Trophoblast cell (in vitro differentiated cells and primary cell): ENCODE results near the gene LRP2.

Source experiments
- DNase-seq, 2 donors: peaks; one replicate each; pipeline ENCODE4 v3.0.0-alpha.2; 2016
- H2AFZ ChIP-seq: 2 replicates; pipeline ENCODE4 v1.6.1; 2013; ENCODE audit warnings: low read length, moderate library complexity, mild to moderate bottlenecking; ENCODE audit not compliant: insufficient read depth, poor library complexity
- H2AK5ac ChIP-seq: 2 replicates; pipeline ENCODE4 v1.6.1; 2013; ENCODE audit warnings: mild to moderate bottlenecking, low read length
- H2BK120ac ChIP-seq: 2 replicates; pipeline ENCODE4 v1.6.1; 2013; ENCODE audit warnings: low read length, mild to moderate bottlenecking, moderate library complexity; ENCODE audit not compliant: insufficient read depth, poor library complexity
- H2BK12ac ChIP-seq: 2 replicates; pipeline ENCODE4 v1.6.1; 2013; ENCODE audit warnings: mild to moderate bottlenecking, low read length, moderate library complexity
- H2BK5ac ChIP-seq: 2 replicates; pipeline ENCODE4 v1.6.1; 2013; ENCODE audit warnings: low read length, low read depth, moderate library complexity, mild to moderate bottlenecking; ENCODE audit not compliant: poor library complexity
- H3K14ac ChIP-seq: 2 replicates; pipeline ENCODE4 v1.6.1; 2013; ENCODE audit warnings: mild to moderate bottlenecking, low read length
- H3K18ac ChIP-seq: 2 replicates; pipeline ENCODE4 v1.6.1; 2013; ENCODE audit warnings: mild to moderate bottlenecking, low read length
- H3K23ac ChIP-seq: 2 replicates; pipeline ENCODE4 v1.6.1; 2013; ENCODE audit warnings: low read length
- H3K27ac ChIP-seq: 2 replicates; pipeline ENCODE4 v1.5.1; 2013; ENCODE audit warnings: low read depth, mild to moderate bottlenecking, inconsistent platforms, low read length, moderate library complexity
- H3K27me3 ChIP-seq: 2 replicates; pipeline ENCODE4 v1.6.1; 2013; ENCODE audit warnings: inconsistent platforms, mild to moderate bottlenecking, low read length, moderate library complexity; ENCODE audit not compliant: insufficient read depth
- H3K36me3 ChIP-seq, 2 experiments: 1 replicate in 1 of 2; 2 replicates in 1 of 2; pipeline ENCODE4 v1.6.1; 2013; ENCODE audit warnings: low read length in 2 of 2, mild to moderate bottlenecking in 2 of 2, moderate library complexity in 1 of 2; ENCODE audit not compliant: insufficient read depth in 2 of 2, control insufficient read depth in 1 of 2
- H3K4ac ChIP-seq: 2 replicates; pipeline ENCODE4 v1.6.1; 2013; ENCODE audit warnings: low read depth, mild to moderate bottlenecking, low read length, moderate library complexity
- H3K4me1 ChIP-seq, 2 experiments: 1 replicate in 1 of 2; 2 replicates in 1 of 2; pipeline ENCODE4 v1.6.1; 2013; ENCODE audit warnings: low read length in 2 of 2, mild to moderate bottlenecking in 2 of 2, moderate library complexity in 1 of 2; ENCODE audit not compliant: insufficient read depth in 2 of 2, control insufficient read depth in 1 of 2
- H3K4me2 ChIP-seq: 2 replicates; pipeline ENCODE4 v1.6.1; 2013; ENCODE audit warnings: inconsistent platforms, mild to moderate bottlenecking, low read length, moderate library complexity
- H3K4me3 ChIP-seq: 2 replicates; pipeline ENCODE4 v1.5.1; 2013; ENCODE audit warnings: mild to moderate bottlenecking, low read depth, low read length, inconsistent platforms
- H3K79me1 ChIP-seq: one replicate; pipeline ENCODE4 v1.6.1; 2013; ENCODE audit warnings: low read length
- H3K79me2 ChIP-seq: 2 replicates; pipeline ENCODE4 v1.6.1; 2013; ENCODE audit warnings: low read length, mild to moderate bottlenecking; ENCODE audit not compliant: control insufficient read depth, insufficient read depth, poor library complexity
- H3K9ac ChIP-seq: 2 replicates; pipeline ENCODE4 v1.6.1; 2013; ENCODE audit warnings: mild to moderate bottlenecking, low read length
- H3K9me3 ChIP-seq: 2 replicates; pipeline ENCODE4 v1.6.1; 2013; ENCODE audit warnings: low read depth, mild to moderate bottlenecking, control low read depth, inconsistent platforms, low read length; ENCODE audit not compliant: insufficient read depth
- H4K12ac ChIP-seq: 2 replicates; pipeline ENCODE4 v1.6.1; 2013; ENCODE audit warnings: low read depth, mild to moderate bottlenecking, low read length, moderate library complexity
- H4K8ac ChIP-seq: 2 replicates; pipeline ENCODE4 v1.6.1; 2013; ENCODE audit warnings: low read depth, mild to moderate bottlenecking, low read length, moderate library complexity
- H4K91ac ChIP-seq: one replicate; pipeline ENCODE4 v1.6.1; 2013; ENCODE audit warnings: low read depth, mild to moderate bottlenecking, low read length, moderate library complexity
- WGBS: extraction: QIAGEN DNeasy Blood & Tissue Kit; methylation state at CpG from one replicate; pipeline ENCODE4 v1.1.7; 2013; ENCODE audit warnings: missing lambda C conversion rate; ENCODE audit not compliant: insufficient read length, insufficient coverage; ENCODE audit errors: extremely low coverage; 5-methylcytosine and 5-hydroxymethylcytosine counted together

The LRP2 gene

GRCh38 chr2:169139993-169140767 is 222.2 kb downstream of the LRP2 start:
- Histone ChIP-seq H2AK5ac (no peak overlapping the region), H3K4me3 (no peak overlapping the region), H2BK120ac (no peak overlapping the region), H3K36me3 (peaks cover 0 to 2% of the 10 kb centered on the region in 2 experiments), H3K4me1 (peaks cover 2 to 3% of the 10 kb centered on the region in 2 experiments), H4K8ac (no peak overlapping the region), H3K9ac (no peak overlapping the region), H2BK5ac (no peak overlapping the region), H3K18ac (no peak overlapping the region), H3K27me3 (no peaks in the 10 kb centered on the region), H3K23ac (no peak overlapping the region), H3K4me2 (no peak overlapping the region), H4K91ac (no peak overlapping the region), H3K79me2 (no peaks in the 10 kb centered on the region), H3K4ac (no peak overlapping the region), H3K14ac (no peak overlapping the region), H3K27ac (no peak overlapping the region), H2BK12ac (no peak overlapping the region), H4K12ac (no peak overlapping the region), H2AFZ (no peak overlapping the region), H3K79me1 (no peaks in the 10 kb centered on the region), H3K9me3 (no peaks in the 10 kb centered on the region)
- WGBS, result no CpG with 5 or more reads among the region's 8 CpGs
- no peak for DNase-seq

DNA sequence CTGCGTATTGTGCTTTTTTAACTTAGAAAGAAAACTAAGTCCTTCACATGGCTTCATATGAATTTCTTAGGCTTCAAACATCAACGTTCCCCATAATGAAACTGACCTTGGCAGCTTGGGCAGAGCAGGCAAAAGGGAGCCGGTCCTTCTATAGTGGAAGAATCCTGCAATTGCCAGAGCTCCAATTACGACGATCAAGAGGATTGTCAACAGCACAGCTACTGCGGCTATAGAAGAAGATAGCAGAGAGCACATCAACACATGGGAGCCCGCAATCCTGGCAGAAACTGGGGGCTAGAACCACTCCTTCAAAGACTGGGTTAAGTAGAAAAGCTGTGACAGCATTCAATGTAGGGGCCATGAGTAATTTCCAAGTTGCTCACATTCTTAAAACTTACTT is 223.2 kb downstream of the LRP2 start:
- no peak overlapping the region for H3K4me2 ChIP-seq
- H3K14ac ChIP-seq, result no peak overlapping the region
- H3K9me3 ChIP-seq, result no peaks in the 10 kb centered on the region
- H3K18ac ChIP-seq, result no peak overlapping the region
- H3K79me1 ChIP-seq, result no peaks in the 10 kb centered on the region
- H4K8ac ChIP-seq, result no peak overlapping the region
- no peak overlapping the region for H3K4me3 ChIP-seq
- H3K27ac ChIP-seq, result no peak overlapping the region
- peaks cover 2 to 3% of the 10 kb centered on the region in 2 experiments for H3K4me1 ChIP-seq
- H3K9ac ChIP-seq, result no peak overlapping the region
- peak in 1 of 2 donors; percentile 8 for DNase-seq
- peaks cover 0 to 2% of the 10 kb centered on the region in 2 experiments for H3K36me3 ChIP-seq
- H2BK120ac ChIP-seq, result no peak overlapping the region
- no peak overlapping the region for H3K23ac ChIP-seq
- H3K27me3 ChIP-seq, result no peaks in the 10 kb centered on the region
- WGBS, result no CpG with 5 or more reads among the region's 7 CpGs
- H4K12ac ChIP-seq, result no peak overlapping the region
- H4K91ac ChIP-seq, result no peak overlapping the region
- no peak overlapping the region for H3K4ac ChIP-seq
- H2BK5ac ChIP-seq, result no peak overlapping the region
- no peak overlapping the region for H2AK5ac ChIP-seq
- no peak overlapping the region for H2BK12ac ChIP-seq
- no peaks in the 10 kb centered on the region for H3K79me2 ChIP-seq
- no peak overlapping the region for H2AFZ ChIP-seq

GRCh38 chr2:169137924-169138323 is 224.4 kb downstream of the LRP2 start:
- no CpG with 5 or more reads among the region's 2 CpGs for WGBS
- H3K23ac ChIP-seq, result no peak overlapping the region
- H3K79me1 ChIP-seq, result no peaks in the 10 kb centered on the region
- H4K91ac ChIP-seq, result no peak overlapping the region
- no peak overlapping the region for H4K12ac ChIP-seq
- H3K4me1 ChIP-seq, result peaks cover 2 to 3% of the 10 kb centered on the region in 2 experiments
- H4K8ac ChIP-seq, result no peak overlapping the region
- no peak overlapping the region for H2AK5ac ChIP-seq
- H3K4me3 ChIP-seq, result no peak overlapping the region
- H3K4ac ChIP-seq, result no peak overlapping the region
- peaks cover 0 to 2% of the 10 kb centered on the region in 2 experiments for H3K36me3 ChIP-seq
- H3K9me3 ChIP-seq, result no peaks in the 10 kb centered on the region
- no peak overlapping the region for H3K14ac ChIP-seq
- no peak overlapping the region for H2BK12ac ChIP-seq
- H3K18ac ChIP-seq, result no peak overlapping the region
- H3K27ac ChIP-seq, result no peak overlapping the region
- H3K79me2 ChIP-seq, result no peaks in the 10 kb centered on the region
- H3K9ac ChIP-seq, result no peak overlapping the region
- DNase-seq, result no peak
- H2BK5ac ChIP-seq, result no peak overlapping the region
- no peaks in the 10 kb centered on the region for H3K27me3 ChIP-seq
- no peak overlapping the region for H2AFZ ChIP-seq
- no peak overlapping the region for H3K4me2 ChIP-seq
- no peak overlapping the region for H2BK120ac ChIP-seq

- no CpG with 5 or more reads among the region's 3 CpGs for WGBS
- Histone ChIP-seq H4K8ac (no peak overlapping the region), H3K36me3 (peaks cover 0 to 2% of the 10 kb centered on the region in 2 experiments), H2AFZ (no peak overlapping the region), H3K4ac (no peak overlapping the region), H3K27ac (no peak overlapping the region), H3K27me3 (no peaks in the 10 kb centered on the region), H3K9me3 (no peaks in the 10 kb centered on the region), H3K4me2 (no peak overlapping the region), H3K4me1 (peaks cover 2 to 3% of the 10 kb centered on the region in 2 experiments), H3K9ac (no peak overlapping the region), H2BK5ac (no peak overlapping the region), H3K14ac (no peak overlapping the region), H3K79me2 (no peaks in the 10 kb centered on the region), H2AK5ac (no peak overlapping the region), H3K18ac (no peak overlapping the region), H3K79me1 (no peaks in the 10 kb centered on the region), H4K12ac (no peak overlapping the region), H2BK12ac (no peak overlapping the region), H3K23ac (no peak overlapping the region), H2BK120ac (no peak overlapping the region), H3K4me3 (no peak overlapping the region), H4K91ac (no peak overlapping the region)
- DNase-seq, result peak in 1 of 2 donors; percentile 11
Observed at GRCh38 chr2:169136885-169137534, 225.3 kb downstream of the LRP2 start.
